Naive thymus-derived CD8-positive, alpha-beta T cell (primary cell): ENCODE data around the gene MAPK4. TPM values are rescaled to one million over a fixed set of nuclear protein-coding genes. Genes with fewer than 3 reads are reported as not detected.

ENCODE experiments used
- ATAC-seq, 2 donors: fragments of 150-1000 bp; cut with Tn5 transposase in 1 of 2; sonication (Bioruptor Pico), chemical (Tn5 transposase) in 1 of 2; 1 replicate in 1 of 2; 2 replicates in 1 of 2; pipeline ENCODE4 v1.10.0; 2021; ENCODE audit warnings: mild to moderate bottlenecking in 2 of 2, moderate library complexity in 2 of 2
- POLR2A ChIA-PET: fragments of 350-600 bp; sonication (Branson Sonifier 250); formaldehyde crosslinking; loops from one replicate; lab custom pipeline; 2021; ENCODE audit warnings: antibody characterized with exemption; lab: Charles Lee
- DNase-seq, 10 donors: peaks; one replicate each; pipeline versions ENCODE4 v3.0.0 to v3.0.0-alpha.2; 2020 to 2022
- H3K27ac Mint-ChIP-seq, 10 donors: one replicate each; pipeline ENCODE4 v1.8.0; 2020 to 2022; ENCODE audit warnings: mild to moderate bottlenecking in 10 of 10, mixed read lengths in 10 of 10, moderate library complexity in 4 of 10, inconsistent platforms in 1 of 10
- H3K27me3 Mint-ChIP-seq, 5 donors: one replicate each; pipeline ENCODE4 v1.8.0; 2021 to 2022; ENCODE audit warnings: mixed read lengths in 5 of 5
- H3K36me3 Mint-ChIP-seq, 3 donors: one replicate each; pipeline ENCODE4 v1.8.0; 2020 to 2022; ENCODE audit warnings: mixed read lengths in 3 of 3, mild to moderate bottlenecking in 2 of 3, inconsistent platforms in 1 of 3
- H3K4me1 Mint-ChIP-seq, 4 donors: one replicate each; pipeline ENCODE4 v1.8.0; 2021 to 2022; ENCODE audit warnings: mixed read lengths in 4 of 4
- H3K4me3 Mint-ChIP-seq, 10 donors: one replicate each; pipeline ENCODE4 v1.8.0; 2020 to 2022; ENCODE audit warnings: mild to moderate bottlenecking in 10 of 10, mixed read lengths in 10 of 10, moderate library complexity in 6 of 10, inconsistent platforms in 1 of 10
- H3K9me3 Mint-ChIP-seq, 9 donors: one replicate each; pipeline ENCODE4 v1.8.0; 2020 to 2022; ENCODE audit warnings: mixed read lengths in 9 of 9, mild to moderate bottlenecking in 3 of 9, inconsistent platforms in 1 of 9, moderate library complexity in 1 of 9
- polyA plus RNA-seq, 3 donors: library from polyadenylated mRNA; unstranded; fragments of 300-500 nt; fragmentation: Illumina TruSeq; gene quantifications; one replicate each; pipeline ENCODE4 v1.2.3, GENCODE V29; 2021
- total RNA-seq, 8 experiments: library from RNA in 2 of 8; stranded (reverse) in 2 of 8; gene quantifications; one replicate each; pipeline ENCODE4 v1.2.3 and lab custom pipeline; 2021 to 2026

Gene MAPK4
- total and polyA plus RNA-seq, 5 experiments from 2014 or later: 0.39 TPM; not detected in 4

- Mint-ChIP-seq H3K9me3 (no peaks in the 10 kb centered on the region), H3K27me3 (no peaks in the 10 kb centered on the region), H3K36me3 (no peaks in the 10 kb centered on the region), H3K4me1 (no peaks in the 10 kb centered on the region), H3K4me3 (no peak overlapping the region), H3K27ac (no peak overlapping the region)
- POLR2A ChIA-PET: no interaction called here
- DNase-seq (no peak), ATAC-seq (no peak)
Observed at GRCh38 chr18:50707855-50708469, 148.1 kb downstream of the MAPK4 start.

- no peak for ATAC-seq
- H3K27ac Mint-ChIP-seq: no peak overlapping the region
- POLR2A ChIA-PET: no interaction called here
- no peaks in the 10 kb centered on the region for H3K27me3 Mint-ChIP-seq
- no peaks in the 10 kb centered on the region for H3K4me1 Mint-ChIP-seq
- DNase-seq: no peak
- no peaks in the 10 kb centered on the region for H3K36me3 Mint-ChIP-seq
- H3K9me3 Mint-ChIP-seq: peaks cover 0 to 2% (median 0%) of the 10 kb centered on the region in 9 donors
- H3K4me3 Mint-ChIP-seq: no peak overlapping the region
Observed at GRCh38 chr18:50709193-50709592, 149.3 kb downstream of the MAPK4 start.

DNA sequence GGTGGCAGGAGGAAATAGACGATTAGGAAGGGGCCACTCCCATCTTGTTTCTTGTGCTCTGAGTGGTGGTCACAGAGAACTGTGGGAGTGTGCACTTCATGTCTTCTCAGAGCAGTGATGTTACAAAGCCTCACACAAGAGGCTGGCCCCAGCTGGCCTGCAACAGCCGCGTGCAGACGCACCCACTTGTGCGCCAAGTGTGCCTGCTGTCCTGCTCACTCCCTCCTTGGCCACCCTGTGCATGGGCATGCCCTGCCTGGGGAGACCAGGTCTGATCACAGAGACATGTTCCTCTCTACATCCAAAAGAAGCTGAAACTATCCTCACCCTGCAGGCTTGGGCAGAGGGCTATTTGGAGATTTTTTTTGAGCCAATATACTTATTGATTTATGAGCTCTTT is 151.5 kb downstream of the MAPK4 start:
- H3K27ac Mint-ChIP-seq: no peak overlapping the region
- POLR2A ChIA-PET: no interaction called here
- no peaks in the 10 kb centered on the region for H3K4me1 Mint-ChIP-seq
- H3K27me3 Mint-ChIP-seq: peaks cover 0 to 7% (median 4%) of the 10 kb centered on the region in 5 donors
- peaks cover 0 to 10% (median 6%) of the 10 kb centered on the region in 9 donors for H3K9me3 Mint-ChIP-seq
- DNase-seq (no peak), ATAC-seq (no peak)
- H3K36me3 Mint-ChIP-seq: peaks cover 0 to 7% (median 0%) of the 10 kb centered on the region in 3 donors
- H3K4me3 Mint-ChIP-seq: no peak overlapping the region

DNA sequence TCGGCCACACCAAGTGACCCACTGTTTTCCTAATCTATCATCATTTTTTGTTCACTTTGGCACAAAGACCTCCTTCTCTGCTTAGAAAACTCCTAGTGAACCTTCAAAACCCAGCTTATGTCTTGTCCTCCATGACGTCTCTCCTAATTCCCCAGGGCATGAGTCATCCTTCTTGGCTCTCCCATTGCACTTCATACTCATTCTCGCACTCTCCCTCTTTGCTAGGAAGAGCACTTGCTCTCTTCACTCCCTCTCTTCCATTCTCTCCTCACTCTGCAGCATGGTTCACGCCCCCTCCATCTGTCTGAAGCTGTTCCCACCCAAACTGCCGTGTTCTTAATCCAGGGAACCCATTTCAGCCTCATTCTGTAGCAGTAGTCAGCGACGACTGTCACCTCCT is 156.0 kb downstream of the MAPK4 start:
- Mint-ChIP-seq H3K27ac (no peak overlapping the region), H3K36me3 (peaks cover 0 to 13% (median 0%) of the 10 kb centered on the region in 3 donors), H3K4me1 (peaks cover 0 to 1% (median 0%) of the 10 kb centered on the region in 4 donors), H3K4me3 (no peak overlapping the region), H3K27me3 (peaks cover 0 to 25% (median 8%) of the 10 kb centered on the region in 5 donors), H3K9me3 (peaks cover 0 to 20% (median 8%) of the 10 kb centered on the region in 9 donors)
- POLR2A ChIA-PET: no interaction called here
- ATAC-seq (no peak), DNase-seq (no peak)

- H3K27ac Mint-ChIP-seq: no peak overlapping the region
- ATAC-seq (no peak), DNase-seq (no peak)
- H3K27me3 Mint-ChIP-seq: peaks cover 0 to 25% (median 8%) of the 10 kb centered on the region in 5 donors
- POLR2A ChIA-PET: no interaction called here
- H3K4me3 Mint-ChIP-seq: no peak overlapping the region
- peaks cover 0 to 20% (median 8%) of the 10 kb centered on the region in 9 donors for H3K9me3 Mint-ChIP-seq
- peaks cover 0 to 13% (median 0%) of the 10 kb centered on the region in 3 donors for H3K36me3 Mint-ChIP-seq
- H3K4me1 Mint-ChIP-seq: peaks cover 0 to 1% (median 0%) of the 10 kb centered on the region in 4 donors
Observed at GRCh38 chr18:50716902-50717301, 157.0 kb downstream of the MAPK4 start.

- Mint-ChIP-seq H3K4me3 (no peak overlapping the region), H3K4me1 (peaks cover 0 to 1% (median 0%) of the 10 kb centered on the region in 4 donors), H3K27ac (no peak overlapping the region), H3K9me3 (peaks cover 0 to 20% (median 8%) of the 10 kb centered on the region in 9 donors), H3K27me3 (peaks cover 0 to 30% (median 8%) of the 10 kb centered on the region in 5 donors), H3K36me3 (peaks cover 0 to 13% (median 0%) of the 10 kb centered on the region in 3 donors)
- DNase-seq: no peak
- ATAC-seq: no peak
- POLR2A ChIA-PET: no interaction called here
Observed at GRCh38 chr18:50717563-50717962, 157.7 kb downstream of the MAPK4 start.

GRCh38 chr18:50719471-50720324 is 159.8 kb downstream of the MAPK4 start:
- DNase-seq (no peak), ATAC-seq (no peak)
- Mint-ChIP-seq H3K4me3 (no peak overlapping the region), H3K27me3 (peaks cover 0 to 35% (median 10%) of the 10 kb centered on the region in 5 donors), H3K4me1 (peaks cover 0 to 4% (median 0%) of the 10 kb centered on the region in 4 donors), H3K9me3 (peaks cover 0 to 20% (median 7%) of the 10 kb centered on the region in 9 donors), H3K27ac (no peak overlapping the region), H3K36me3 (peaks cover 0 to 13% (median 0%) of the 10 kb centered on the region in 3 donors)
- POLR2A ChIA-PET: no interaction called here

- Mint-ChIP-seq H3K27me3 (peaks cover 0 to 35% (median 10%) of the 10 kb centered on the region in 5 donors), H3K9me3 (peaks cover 0 to 20% (median 7%) of the 10 kb centered on the region in 9 donors), H3K27ac (no peak overlapping the region), H3K4me3 (no peak overlapping the region), H3K36me3 (peaks cover 0 to 13% (median 0%) of the 10 kb centered on the region in 3 donors), H3K4me1 (peaks cover 0 to 4% (median 0%) of the 10 kb centered on the region in 4 donors)
- POLR2A ChIA-PET: no interaction called here
- no peak for DNase-seq
- no peak for ATAC-seq
Observed at GRCh38 chr18:50720325-50720674, 160.4 kb downstream of the MAPK4 start.

DNA sequence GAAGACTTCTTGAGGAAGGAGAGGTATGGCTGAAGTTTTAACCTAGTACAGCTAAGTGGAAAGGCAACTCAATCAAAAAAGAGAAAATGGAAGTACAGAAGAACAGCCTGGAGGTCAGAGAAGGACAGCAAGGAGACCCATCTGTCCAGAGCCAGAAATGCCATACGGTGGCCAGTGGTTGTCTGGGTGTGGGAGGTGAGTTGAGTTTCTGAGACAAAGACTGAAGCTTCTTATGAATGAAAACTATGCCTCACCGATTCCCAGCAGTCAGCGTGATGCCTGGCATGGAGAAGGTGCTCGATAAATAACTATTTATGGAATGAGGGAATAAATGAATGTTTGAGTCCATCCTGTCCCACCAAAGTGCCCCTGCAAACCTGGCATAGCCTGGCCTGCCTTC is 161.1 kb downstream of the MAPK4 start:
- H3K36me3 Mint-ChIP-seq: peaks cover 0 to 10% (median 0%) of the 10 kb centered on the region in 3 donors
- H3K4me1 Mint-ChIP-seq: peaks cover 0 to 4% (median 0%) of the 10 kb centered on the region in 4 donors
- H3K9me3 Mint-ChIP-seq: peaks cover 0 to 13% (median 3%) of the 10 kb centered on the region in 9 donors
- H3K27me3 Mint-ChIP-seq: peaks cover 0 to 32% (median 12%) of the 10 kb centered on the region in 5 donors
- DNase-seq: no peak
- no peak for ATAC-seq
- POLR2A ChIA-PET: no interaction called here
- no peak overlapping the region for H3K4me3 Mint-ChIP-seq
- H3K27ac Mint-ChIP-seq: no peak overlapping the region

DNA sequence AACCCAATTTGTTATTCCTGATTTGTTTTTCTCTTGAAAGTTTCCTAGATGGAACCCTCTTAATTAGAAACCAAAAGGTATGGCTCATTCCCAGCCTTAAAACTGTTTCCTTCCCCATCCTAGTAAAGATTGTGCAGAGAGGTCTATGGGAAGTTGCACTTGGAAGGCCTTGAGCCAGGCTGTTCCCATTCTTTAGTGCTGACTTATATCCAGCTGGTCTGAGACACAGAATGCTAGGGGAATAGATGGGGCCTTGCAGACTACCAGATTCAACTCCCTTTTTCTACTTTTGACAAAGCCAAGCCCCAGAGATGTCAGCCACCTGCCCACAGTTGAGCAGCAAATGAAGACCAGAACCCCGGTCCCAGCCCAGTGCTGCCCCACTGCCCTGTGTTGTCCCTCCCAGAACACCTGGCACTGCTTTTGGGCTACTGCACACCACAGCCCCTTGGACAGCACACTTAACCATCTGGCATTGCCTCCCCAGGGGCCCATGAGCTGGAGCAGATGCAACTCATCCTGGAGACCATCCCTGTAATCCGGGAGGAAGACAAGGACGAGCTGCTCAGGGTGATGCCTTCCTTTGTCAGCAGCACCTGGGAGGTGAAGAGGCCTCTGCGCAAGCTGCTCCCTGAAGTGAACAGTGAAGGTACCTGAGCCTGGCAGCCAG is 161.7 kb downstream of the MAPK4 start:
- Mint-ChIP-seq H3K27ac (no peak overlapping the region), H3K4me1 (peaks cover 0 to 4% (median 0%) of the 10 kb centered on the region in 4 donors), H3K4me3 (no peak overlapping the region), H3K27me3 (peaks cover 0 to 29% (median 9%) of the 10 kb centered on the region in 5 donors), H3K36me3 (peaks cover 0 to 4% (median 0%) of the 10 kb centered on the region in 3 donors), H3K9me3 (peaks cover 0 to 7% (median 1%) of the 10 kb centered on the region in 9 donors)
- DNase-seq (no peak), ATAC-seq (no peak)
- POLR2A ChIA-PET: no interaction called here

DNA sequence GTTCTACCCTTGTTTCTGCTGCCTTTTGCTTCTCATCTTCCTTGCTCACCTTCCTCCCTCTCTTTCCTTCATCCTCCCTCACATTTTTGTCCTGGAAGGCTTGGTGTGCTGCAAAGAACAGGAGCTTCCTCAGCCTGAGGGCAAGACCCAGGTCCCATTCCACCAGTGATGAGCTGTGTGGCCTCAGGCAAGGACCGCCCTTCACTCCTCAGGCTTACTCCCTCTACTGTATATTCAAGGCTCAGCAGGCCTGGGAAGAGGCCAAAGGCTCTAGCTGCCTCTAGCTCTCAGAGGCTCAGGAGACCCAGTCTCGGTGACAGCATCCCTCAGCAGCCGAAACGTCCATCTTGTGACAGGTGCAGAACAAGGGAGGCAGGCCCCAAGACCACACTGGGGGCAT is 162.4 kb downstream of the MAPK4 start:
- H3K27ac Mint-ChIP-seq: no peak overlapping the region
- POLR2A ChIA-PET: no interaction called here
- DNase-seq: no peak

GRCh38 chr18:50724751-50725151 is 164.9 kb downstream of the MAPK4 start:
- Mint-ChIP-seq H3K4me3 (no peak overlapping the region), H3K4me1 (peaks cover 0 to 4% (median 0%) of the 10 kb centered on the region in 4 donors), H3K36me3 (no peaks in the 10 kb centered on the region), H3K27me3 (peaks cover 0 to 34% (median 5%) of the 10 kb centered on the region in 5 donors), H3K27ac (no peak overlapping the region), H3K9me3 (peaks cover 0 to 3% (median 0%) of the 10 kb centered on the region in 9 donors)
- POLR2A ChIA-PET: no interaction called here
- ATAC-seq (no peak), DNase-seq (no peak)

More for the DNA sequence above, 162.4 kb downstream of the MAPK4 start:
- Mint-ChIP-seq H3K36me3 (no peaks in the 10 kb centered on the region), H3K4me3 (no peak overlapping the region), H3K4me1 (peaks cover 0 to 4% (median 0%) of the 10 kb centered on the region in 4 donors), H3K27me3 (peaks cover 0 to 24% (median 9%) of the 10 kb centered on the region in 5 donors), H3K9me3 (peaks cover 0 to 3% (median 0%) of the 10 kb centered on the region in 9 donors)
- ATAC-seq: no peak
